Lower lobe of right lung (tissue), 2 donors: ENCODE results near the gene ING5. TPM values are rescaled to one million over a fixed set of nuclear protein-coding genes. Genes with fewer than 3 reads are reported as not detected.

Experiments used
- ATAC-seq, 2 donors: fragments of 200-7000 bp; cut with Tn5 transposase; one replicate each; pipeline ENCODE4 v1.9.1; 2020 to 2022; ENCODE audit warnings: mild to moderate bottlenecking in 2 of 2, moderate library complexity in 2 of 2
- DNase-seq: peaks from one replicate; pipeline ENCODE4 v3.0.0-alpha.2; 2020
- H3K27ac ChIP-seq: fragments of 200-600 bp; one replicate; pipeline ENCODE4 v1.8.0; 2022
- H3K27me3 ChIP-seq: fragments of 200-600 bp; one replicate; pipeline ENCODE4 v1.8.0; 2022; ENCODE audit warnings: low read depth
- H3K36me3 ChIP-seq: fragments of 200-600 bp; one replicate; pipeline ENCODE4 v1.8.0; 2022; ENCODE audit warnings: mild to moderate bottlenecking
- H3K4me1 ChIP-seq: fragments of 200-600 bp; one replicate; pipeline ENCODE4 v1.8.0; 2022
- H3K4me3 ChIP-seq: fragments of 200-600 bp; one replicate; pipeline ENCODE4 v1.8.0; 2022; ENCODE audit warnings: mild to moderate bottlenecking
- H3K9me3 ChIP-seq: fragments of 200-600 bp; one replicate; pipeline ENCODE4 v1.8.0; 2022
- CTCF ChIP-seq: fragments of 200-600 bp; IDR thresholded peaks from one replicate; pipeline ENCODE4 v1.8.0; 2022; ENCODE audit warnings: antibody characterized with exemption, mild to moderate bottlenecking
- intact Hi-C: fragments of 100-400 bp; cut with DNase I; formaldehyde crosslinking; loops from one replicate; pipeline ENCODE4 v1.11.0; 2022
- total RNA-seq: library from RNA; stranded (reverse); fragmentation: NEBNext Ultra II Directional; extraction: Animal tissue kit (Norgen Biotek cat#: 25700); gene quantifications from one replicate; pipeline ENCODE4 v1.2.1, GENCODE V29; 2021
- donor health status: DM: no; HTN: yes; CAD: no; lungs with severe emphysema.

ING5 gene
- total RNA-seq, 1 donor from 2014 or later, result 36.5 TPM

GRCh38 chr2:241673797-241674725 is 27.8 kb upstream of the ING5 start:
- no peaks in the 10 kb centered on the region for H3K9me3 ChIP-seq
- no peak overlapping the region for H3K4me3 ChIP-seq
- H3K27me3 ChIP-seq, result no peaks in the 10 kb centered on the region
- TF ChIP-seq CTCF, result no peak
- DNase-seq (no peak), ATAC-seq (no peak)
- no peak overlapping the region for H3K27ac ChIP-seq
- intact Hi-C loops, result no loop called here
- no peaks in the 10 kb centered on the region for H3K4me1 ChIP-seq
- H3K36me3 ChIP-seq, result peaks cover 81% of the 10 kb centered on the region

GRCh38 chr2:241675885-241676284 is 26.0 kb upstream of the ING5 start:
- H3K4me1 ChIP-seq, result no peaks in the 10 kb centered on the region
- H3K27me3 ChIP-seq, result no peaks in the 10 kb centered on the region
- no peak overlapping the region for H3K27ac ChIP-seq
- H3K36me3 ChIP-seq, result peaks cover 66% of the 10 kb centered on the region
- H3K4me3 ChIP-seq, result no peak overlapping the region
- intact Hi-C loops, result no loop called here
- ATAC-seq (no peak), DNase-seq (no peak)
- H3K9me3 ChIP-seq, result no peaks in the 10 kb centered on the region
- TF ChIP-seq CTCF, result no peak

- Histone ChIP-seq H3K4me3 (no peak overlapping the region), H3K27me3 (no peaks in the 10 kb centered on the region), H3K4me1 (no peaks in the 10 kb centered on the region), H3K36me3 (peaks cover 66% of the 10 kb centered on the region), H3K27ac (no peak overlapping the region), H3K9me3 (no peaks in the 10 kb centered on the region)
- intact Hi-C loops, result no loop called here
- no peak for ATAC-seq
- DNase-seq, result no peak
- TF ChIP-seq CTCF, result no peak
Measured at GRCh38 chr2:241676665-241677064, 25.2 kb upstream of the ING5 start.

- ATAC-seq (no peak), DNase-seq (no peak)
- TF ChIP-seq CTCF, result no peak
- Histone ChIP-seq H3K27ac (no peak overlapping the region), H3K9me3 (no peaks in the 10 kb centered on the region), H3K4me1 (no peaks in the 10 kb centered on the region), H3K27me3 (no peaks in the 10 kb centered on the region), H3K4me3 (no peak overlapping the region), H3K36me3 (peaks cover 63% of the 10 kb centered on the region)
- intact Hi-C loops, result no loop called here
Measured at GRCh38 chr2:241677392-241677791, 24.4 kb upstream of the ING5 start.

- ATAC-seq (no peak), DNase-seq (no peak)
- TF ChIP-seq CTCF, result no peak
- Histone ChIP-seq H3K27me3 (no peaks in the 10 kb centered on the region), H3K4me1 (no peaks in the 10 kb centered on the region), H3K36me3 (peaks cover 54% of the 10 kb centered on the region), H3K9me3 (no peaks in the 10 kb centered on the region), H3K27ac (no peak overlapping the region), H3K4me3 (no peak overlapping the region)
- intact Hi-C loops, result no loop called here
Measured at GRCh38 chr2:241678307-241678706, 23.5 kb upstream of the ING5 start.
